OCI-LY1 (cell line): Measurements from ENCODE around the gene SYT1.

Experiments
- EZH2 ChIP-seq: fragments of 200-600 bp; sonication (generic), shearing (Covaris generic); IDR thresholded peaks from 2 replicates; pipeline ENCODE4 v1.8.0; 2017; ENCODE audit warnings: borderline replicate concordance, mixed run types, mild to moderate bottlenecking, antibody characterized with exemption, low read length, moderate library complexity, mixed read lengths
- TF ChIP-seq, protein P1 (sequence below): fragments of 200-600 bp; sonication (generic), shearing (Covaris generic); IDR thresholded peaks from 2 replicates; pipeline ENCODE4 v1.5.1; 2017; ENCODE audit warnings: mild to moderate bottlenecking, antibody characterized with exemption, low read length, moderate library complexity, mixed read lengths

DNA sequence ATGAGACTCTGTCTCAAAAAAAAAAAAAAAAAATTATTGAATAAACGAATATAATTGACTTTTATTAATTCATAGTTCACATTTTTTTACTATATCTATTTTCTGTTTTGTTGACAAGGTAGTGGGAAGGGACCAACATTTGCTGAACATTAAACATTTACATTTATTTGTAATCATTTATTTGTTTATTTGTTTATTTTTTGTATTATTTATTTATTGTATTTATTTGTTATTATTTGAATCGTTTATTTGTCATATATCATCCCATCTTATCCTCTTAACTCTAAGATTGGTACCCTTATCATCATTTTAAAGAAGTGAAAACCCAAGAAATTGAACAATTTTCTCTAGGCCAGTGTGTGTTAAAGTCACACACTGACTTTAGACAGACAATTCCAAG lies 101.5 kb downstream of the SYT1 start:
- TF ChIP-seq, protein P1, sequence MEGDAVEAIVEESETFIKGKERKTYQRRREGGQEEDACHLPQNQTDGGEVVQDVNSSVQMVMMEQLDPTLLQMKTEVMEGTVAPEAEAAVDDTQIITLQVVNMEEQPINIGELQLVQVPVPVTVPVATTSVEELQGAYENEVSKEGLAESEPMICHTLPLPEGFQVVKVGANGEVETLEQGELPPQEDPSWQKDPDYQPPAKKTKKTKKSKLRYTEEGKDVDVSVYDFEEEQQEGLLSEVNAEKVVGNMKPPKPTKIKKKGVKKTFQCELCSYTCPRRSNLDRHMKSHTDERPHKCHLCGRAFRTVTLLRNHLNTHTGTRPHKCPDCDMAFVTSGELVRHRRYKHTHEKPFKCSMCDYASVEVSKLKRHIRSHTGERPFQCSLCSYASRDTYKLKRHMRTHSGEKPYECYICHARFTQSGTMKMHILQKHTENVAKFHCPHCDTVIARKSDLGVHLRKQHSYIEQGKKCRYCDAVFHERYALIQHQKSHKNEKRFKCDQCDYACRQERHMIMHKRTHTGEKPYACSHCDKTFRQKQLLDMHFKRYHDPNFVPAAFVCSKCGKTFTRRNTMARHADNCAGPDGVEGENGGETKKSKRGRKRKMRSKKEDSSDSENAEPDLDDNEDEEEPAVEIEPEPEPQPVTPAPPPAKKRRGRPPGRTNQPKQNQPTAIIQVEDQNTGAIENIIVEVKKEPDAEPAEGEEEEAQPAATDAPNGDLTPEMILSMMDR = no peak
- no peak for TF ChIP-seq EZH2
